ENCODE data around the gene HIVEP1. TPM values are rescaled to one million over a fixed set of nuclear protein-coding genes. Genes with fewer than 3 reads are reported as not detected.

Gene HIVEP1
- total RNA-seq, 3 donors from 2014 or later = 24.8 to 41.3 (median 27.2) TPM

- no peaks in the 10 kb centered on the region for H3K36me3 ChIP-seq
- no peaks in the 10 kb centered on the region for H3K9me3 ChIP-seq
- H3K27me3 ChIP-seq = no peaks in the 10 kb centered on the region
- no peaks in the 10 kb centered on the region for H3K4me1 ChIP-seq
- no peak overlapping the region for H3K4me3 ChIP-seq
- no peak for TF ChIP-seq CTCF (IDR thresholded peaks at IDR 0.05)
- TF ChIP-seq POLR2A (IDR thresholded peaks at IDR 0.05) = no peak
- intact Hi-C loops (cut with DNase I; ENCODE audit: low total_unique reads) = no loop called here
- DNase-seq (ENCODE audit: low spot score in 2 of 2) = no peak
- H3K27ac ChIP-seq = no peak overlapping the region
Measured at GRCh38 chr6:12099623-12100338, 87.7 kb downstream of the HIVEP1 start.

GRCh38 chr6:12101048-12101447 lies 88.9 kb downstream of the HIVEP1 start:
- H3K4me1 ChIP-seq = no peaks in the 10 kb centered on the region
- H3K4me3 ChIP-seq = no peak overlapping the region
- H3K9me3 ChIP-seq = no peaks in the 10 kb centered on the region
- no peaks in the 10 kb centered on the region for H3K36me3 ChIP-seq
- H3K27me3 ChIP-seq = no peaks in the 10 kb centered on the region
- DNase-seq (ENCODE audit: low spot score in 2 of 2) = no peak
- no peak overlapping the region for H3K27ac ChIP-seq
- TF ChIP-seq CTCF (IDR thresholded peaks at IDR 0.05) = no peak
- no peak for TF ChIP-seq POLR2A (IDR thresholded peaks at IDR 0.05)
- TF ChIP-seq POLR2AphosphoS5 (IDR thresholded peaks at IDR 0.05) = no peak
- intact Hi-C loops (cut with DNase I; ENCODE audit: low total_unique reads) = no loop called here

- no peak overlapping the region for H3K4me3 ChIP-seq
- no peaks in the 10 kb centered on the region for H3K4me1 ChIP-seq
- no peaks in the 10 kb centered on the region for H3K36me3 ChIP-seq
- DNase-seq (ENCODE audit: low spot score in 2 of 2) = no peak
- TF ChIP-seq POLR2A (IDR thresholded peaks at IDR 0.05) (no peak), POLR2AphosphoS5 (IDR thresholded peaks at IDR 0.05) (no peak), CTCF (IDR thresholded peaks at IDR 0.05) (no peak)
- H3K27ac ChIP-seq = no peak overlapping the region
- no peaks in the 10 kb centered on the region for H3K27me3 ChIP-seq
- no peaks in the 10 kb centered on the region for H3K9me3 ChIP-seq
- intact Hi-C loops (cut with DNase I; ENCODE audit: low total_unique reads) = no loop called here
Measured at GRCh38 chr6:12101653-12102312, 89.7 kb downstream of the HIVEP1 start.

GRCh38 chr6:12102350-12102749 lies 90.2 kb downstream of the HIVEP1 start:
- H3K9me3 ChIP-seq = no peaks in the 10 kb centered on the region
- intact Hi-C loops (cut with DNase I; ENCODE audit: low total_unique reads) = no loop called here

More at GRCh38 chr6:12102350-12102749, 90.2 kb downstream of the HIVEP1 start:
- no peak for DNase-seq (ENCODE audit: low spot score in 2 of 2)
- H3K4me1 ChIP-seq = no peaks in the 10 kb centered on the region
- no peak overlapping the region for H3K27ac ChIP-seq
- H3K4me3 ChIP-seq = no peak overlapping the region
- no peaks in the 10 kb centered on the region for H3K27me3 ChIP-seq
- no peak for TF ChIP-seq POLR2AphosphoS5 (IDR thresholded peaks at IDR 0.05)
- no peak for TF ChIP-seq CTCF (IDR thresholded peaks at IDR 0.05)
- no peak for TF ChIP-seq POLR2A (IDR thresholded peaks at IDR 0.05)
- no peaks in the 10 kb centered on the region for H3K36me3 ChIP-seq
